Measurements from ENCODE around the gene ORAI2. TPM values are rescaled to one million over a fixed set of nuclear protein-coding genes. Genes with fewer than 3 reads are reported as not detected.
"Not testable (repeated sequence)": the region's sequence is repeated elsewhere in the genome, so short reads cannot be mapped to it uniquely, and the experiment has no call there.

Gene ORAI2
- total RNA-seq, 1 donor from 2014 or later = 19.7 TPM

GRCh38 chr7:102498321-102498720 lies 64.9 kb downstream of the ORAI2 start:
- DNase-seq (ENCODE audit: low spot score) = peak; percentile 23

GRCh38 chr7:102503141-102503540 lies 69.8 kb downstream of the ORAI2 start:
- DNase-seq (ENCODE audit: low spot score) = not testable (repeated sequence)

GRCh38 chr7:102505298-102506185 lies 72.2 kb downstream of the ORAI2 start:
- DNase-seq (ENCODE audit: low spot score) = peak; percentile 31

Other genes with a start within 250 kb of the ORAI2 start
- 6.1 TPM for gene SH2B2, start 146.7 kb upstream of the ORAI2 start, total RNA-seq
- gene SPDYE6, start 77.1 kb upstream of the ORAI2 start, total RNA-seq = not detected
- 22.8 TPM for gene PRKRIP1, start 37.2 kb upstream of the ORAI2 start, total RNA-seq
- 10.3 TPM for gene ALKBH4, start 31.3 kb downstream of the ORAI2 start, total RNA-seq
- gene LRWD1, start 31.4 kb downstream of the ORAI2 start, total RNA-seq = 11.4 TPM
- 53.1 TPM for gene POLR2J, start 45.3 kb downstream of the ORAI2 start, total RNA-seq
- gene RASA4B, start 84.2 kb downstream of the ORAI2 start, total RNA-seq = 10.9 TPM
- 132 TPM for gene UPK3BL2, start 110.1 kb downstream of the ORAI2 start, total RNA-seq
- 0.52 TPM for gene SPDYE2, start 117.7 kb downstream of the ORAI2 start, total RNA-seq
- 64.3 TPM for gene POLR2J3, start 139.0 kb downstream of the ORAI2 start, total RNA-seq
- gene RASA4, start 183.2 kb downstream of the ORAI2 start, total RNA-seq = 76.5 TPM
- gene UPK3BL1, start 209.2 kb downstream of the ORAI2 start, total RNA-seq = 292 TPM
- gene SPDYE2B, start 216.7 kb downstream of the ORAI2 start, total RNA-seq = not detected
- 17.3 TPM for gene POLR2J2, start 238.1 kb downstream of the ORAI2 start, total RNA-seq